GM18867 (cell line): ENCODE measurements around the gene GPR55.

Experiments used
- ATAC-seq: cut with Tn5 transposase; IDR thresholded peaks from one replicate; pipeline ENCODE4 v1.9.1; 2021; ENCODE audit warnings: mild to moderate bottlenecking, moderate library complexity; ENCODE audit not compliant: unreplicated experiment

GPR55 gene

GRCh38 chr2:230920167-230920566 lies 4.9 kb downstream of the GPR55 start:
- no peak for ATAC-seq

GRCh38 chr2:230919681-230920080 lies 5.4 kb downstream of the GPR55 start:
- ATAC-seq, result no peak

DNA sequence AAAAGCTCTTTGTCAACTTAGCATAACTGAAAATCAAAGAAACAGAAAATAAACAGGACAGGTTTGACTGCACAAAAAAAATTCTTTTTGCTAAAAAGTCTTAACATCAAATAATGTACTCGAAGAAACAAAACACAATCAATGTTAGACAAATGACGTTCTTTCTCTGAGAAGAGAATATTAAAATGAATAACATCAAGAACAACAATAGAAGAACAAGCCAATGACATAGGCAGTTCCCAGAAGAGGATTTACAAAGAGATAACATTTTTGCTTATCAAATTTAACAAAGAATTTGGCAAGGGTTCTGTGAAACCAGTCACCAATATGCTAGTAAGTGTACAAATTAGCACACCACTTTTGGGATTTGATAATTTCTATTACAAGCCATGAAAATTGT lies 5.8 kb downstream of the GPR55 start:
- no peak for ATAC-seq

- ATAC-seq, result no peak
These were observed 8.8 kb downstream of the GPR55 start for GRCh38 chr2:230916218-230916617.

GRCh38 chr2:230915319-230915718 lies 9.7 kb downstream of the GPR55 start:
- ATAC-seq, result no peak

DNA sequence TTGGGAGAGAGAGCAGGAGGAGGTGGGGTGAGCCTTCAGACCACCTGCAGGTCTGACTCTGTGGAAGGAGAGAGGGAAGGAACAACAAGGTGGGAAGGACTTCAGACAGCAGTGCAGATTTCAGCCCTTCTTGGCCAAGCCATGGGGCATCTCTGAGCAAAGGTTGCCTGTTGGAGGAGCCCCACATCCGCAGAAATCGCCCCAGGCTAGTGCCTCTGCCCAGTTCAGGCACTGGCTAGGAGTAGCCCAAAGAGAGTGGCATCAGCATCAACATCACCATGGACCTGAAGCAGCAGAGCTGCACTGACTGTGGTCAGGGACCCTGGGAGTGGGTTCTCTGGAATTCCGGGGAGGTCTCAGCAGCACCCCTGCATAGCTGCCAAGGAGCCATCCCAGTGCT lies 10.2 kb downstream of the GPR55 start:
- ATAC-seq, result no peak

- ATAC-seq, result no peak
These were observed 11.5 kb downstream of the GPR55 start for GRCh38 chr2:230913406-230914143.

DNA sequence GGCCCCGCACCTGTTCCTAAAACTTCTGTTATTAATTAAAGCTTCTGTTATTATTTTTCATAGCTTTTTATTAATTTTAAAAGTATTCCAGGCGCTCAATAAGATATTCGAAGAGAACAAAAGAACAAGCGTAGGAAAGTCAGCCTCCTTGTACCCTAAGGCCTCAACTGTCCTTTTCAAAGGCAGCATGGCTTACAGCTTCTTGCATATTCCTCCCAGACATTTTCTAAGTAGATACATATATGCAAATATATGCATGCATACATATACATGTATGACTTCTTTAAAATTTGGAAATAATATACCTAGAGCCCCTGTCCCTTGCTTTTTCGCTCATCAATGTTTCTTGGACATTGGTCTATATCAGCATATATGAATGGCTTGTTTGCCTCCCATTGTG lies 12.3 kb downstream of the GPR55 start:
- no peak for ATAC-seq

GRCh38 chr2:230912046-230912445 lies 13.0 kb downstream of the GPR55 start:
- no peak for ATAC-seq

- no peak for ATAC-seq
These were observed 14.4 kb downstream of the GPR55 start for GRCh38 chr2:230910546-230911177.

DNA sequence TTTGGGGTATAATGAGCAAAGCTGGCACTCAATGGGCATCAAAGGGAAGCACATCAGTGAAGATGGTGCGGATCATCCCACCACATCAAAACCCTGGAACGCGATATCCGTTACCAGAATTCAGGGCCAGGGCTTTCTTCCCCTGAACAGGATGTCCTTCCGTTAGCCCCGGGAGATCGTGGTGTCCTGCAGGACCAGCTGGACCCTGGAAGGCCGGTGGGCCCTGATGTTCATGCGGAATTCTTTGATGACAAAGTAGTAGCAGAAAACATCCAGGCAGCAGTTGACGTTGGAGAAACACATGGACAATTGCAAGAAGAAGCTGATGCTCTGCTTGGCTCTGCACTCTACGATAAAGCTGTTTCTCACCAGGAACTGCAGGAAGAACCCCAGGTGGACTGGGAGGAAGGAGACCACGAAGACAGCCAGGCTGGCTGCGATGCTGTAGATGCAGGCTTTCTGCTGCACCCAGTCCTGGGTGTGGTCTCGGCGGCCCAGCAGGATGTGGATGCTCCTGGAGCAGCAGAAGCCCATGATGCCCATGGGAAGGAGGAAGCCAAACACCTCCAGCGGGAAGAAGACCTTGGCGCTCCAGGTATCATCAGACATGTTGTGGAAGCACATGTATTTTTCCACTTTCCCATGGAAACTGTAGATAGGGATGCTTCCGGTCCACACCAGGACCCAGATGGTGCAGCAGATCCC lies 15.0 kb downstream of the GPR55 start:
- no peak for ATAC-seq

- no peak for ATAC-seq
These were observed 16.3 kb downstream of the GPR55 start for GRCh38 chr2:230908595-230909191.

- no peak for ATAC-seq
These were observed 16.9 kb downstream of the GPR55 start for GRCh38 chr2:230908092-230908594.

DNA sequence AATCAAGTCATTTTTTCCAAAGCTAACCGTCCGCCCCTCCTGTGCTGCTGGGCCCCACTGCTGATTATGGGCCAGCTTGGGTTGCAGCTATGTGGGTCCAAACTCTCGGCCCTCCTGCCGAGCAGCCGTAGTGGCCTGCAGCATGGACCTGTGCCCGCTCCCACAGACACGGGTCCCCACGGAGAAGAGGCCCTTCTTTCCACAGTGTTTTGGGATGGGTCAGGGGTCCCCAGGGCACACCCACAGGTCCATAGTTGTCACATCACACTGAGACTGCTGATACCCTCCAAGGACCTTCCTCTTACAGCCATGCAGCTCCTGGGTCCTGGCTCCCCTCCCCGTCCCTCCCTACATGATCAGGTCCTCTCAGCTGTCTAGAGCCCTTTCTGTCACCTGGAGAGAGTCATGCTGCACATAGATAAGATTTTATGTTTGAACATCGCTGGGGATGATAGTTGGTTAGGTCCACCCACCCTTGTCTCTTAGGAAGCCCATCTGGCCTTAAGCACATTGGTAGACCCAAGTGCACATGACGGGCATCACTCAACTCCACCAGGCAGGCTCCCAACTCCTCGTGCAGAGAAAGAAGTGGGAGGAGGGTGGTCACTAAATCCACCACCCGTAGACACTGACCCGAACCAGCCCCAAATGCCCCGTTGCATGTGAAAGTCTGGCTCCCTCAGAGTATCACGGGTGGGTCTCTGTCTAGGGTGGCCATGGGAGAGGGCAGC lies 17.5 kb downstream of the GPR55 start:
- no peak for ATAC-seq

DNA sequence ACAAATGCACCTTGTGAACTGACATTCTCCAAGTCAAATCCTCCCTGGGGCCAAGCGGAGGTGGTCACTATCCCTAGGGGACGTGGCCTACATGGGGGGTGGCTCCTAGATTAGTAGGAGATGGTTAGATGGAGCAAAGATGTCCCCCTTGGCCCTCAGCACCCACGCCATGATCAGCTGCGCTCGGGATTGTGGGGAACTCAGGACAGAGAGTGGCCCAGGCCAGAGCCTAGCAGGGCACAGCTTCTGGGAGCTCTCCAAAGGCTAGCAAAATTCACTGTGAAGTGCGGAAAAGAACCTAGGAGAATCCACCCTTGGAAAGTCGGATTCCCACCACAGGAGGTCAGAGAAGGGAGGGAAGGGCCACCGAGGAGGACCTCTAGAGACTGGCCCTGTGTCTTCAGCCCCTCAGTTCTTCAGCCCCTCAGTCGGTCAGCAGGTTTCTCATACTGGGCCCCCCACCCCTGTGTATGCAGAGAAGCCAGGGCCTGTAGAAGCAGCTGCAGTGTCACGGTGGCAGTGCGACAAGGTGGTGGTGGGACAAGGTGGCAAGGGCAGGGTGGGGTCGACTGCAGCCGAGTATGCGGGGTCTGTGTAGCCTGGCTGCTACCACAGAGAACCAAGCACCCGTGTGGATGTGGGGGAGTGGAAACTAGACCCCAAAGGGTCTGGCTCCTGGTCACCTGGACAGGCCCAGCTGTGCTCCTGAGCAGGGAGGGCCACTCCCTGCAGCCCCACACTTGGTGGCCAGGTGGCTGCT lies 18.4 kb downstream of the GPR55 start:
- no peak for ATAC-seq

- no peak for ATAC-seq
These were observed 19.3 kb downstream of the GPR55 start for GRCh38 chr2:230905448-230906421.

DNA sequence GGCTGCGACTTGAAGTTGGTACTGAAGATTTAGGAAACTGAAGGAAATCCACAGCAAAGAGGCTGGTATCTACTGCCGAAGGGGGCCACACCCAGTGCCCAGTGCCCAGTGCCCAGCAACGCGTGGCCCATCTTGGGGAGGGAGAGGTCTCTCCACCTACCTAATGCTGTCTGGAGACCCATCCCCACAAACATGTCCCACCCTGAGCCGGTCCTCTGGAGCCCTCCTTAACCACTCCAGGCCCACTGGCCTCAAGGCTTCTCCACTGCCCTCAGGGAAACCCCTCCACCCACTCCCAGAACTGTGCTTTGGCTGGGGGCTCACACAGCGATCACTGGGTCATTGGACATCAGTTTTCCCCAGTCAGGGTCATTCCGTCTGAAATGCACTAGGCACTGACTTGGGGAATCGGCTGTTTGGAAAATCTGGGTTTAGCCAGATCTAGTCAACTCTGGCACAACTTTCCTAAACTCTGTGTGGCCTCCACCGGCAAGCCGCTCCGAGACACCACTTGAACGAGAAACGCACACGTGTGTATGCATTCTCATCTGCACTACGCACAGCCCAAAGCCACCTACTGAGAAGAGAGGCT lies 20.1 kb downstream of the GPR55 start:
- no peak for ATAC-seq
